Stimulated activated CD8-positive, alpha-beta memory T cell treated with anti-CD3 and anti-CD28 coated beads, Interleukin-2, amount 100 ng/mL, for 48 hours (primary cell): Measurements from ENCODE around the gene OR51E1.

Experiments used
- DNase-seq, 2 donors: peaks; one replicate each; pipeline ENCODE4 v3.0.0-alpha.2; 2020; ENCODE audit warnings: low read depth in 2 of 2

The OR51E1 gene

DNA sequence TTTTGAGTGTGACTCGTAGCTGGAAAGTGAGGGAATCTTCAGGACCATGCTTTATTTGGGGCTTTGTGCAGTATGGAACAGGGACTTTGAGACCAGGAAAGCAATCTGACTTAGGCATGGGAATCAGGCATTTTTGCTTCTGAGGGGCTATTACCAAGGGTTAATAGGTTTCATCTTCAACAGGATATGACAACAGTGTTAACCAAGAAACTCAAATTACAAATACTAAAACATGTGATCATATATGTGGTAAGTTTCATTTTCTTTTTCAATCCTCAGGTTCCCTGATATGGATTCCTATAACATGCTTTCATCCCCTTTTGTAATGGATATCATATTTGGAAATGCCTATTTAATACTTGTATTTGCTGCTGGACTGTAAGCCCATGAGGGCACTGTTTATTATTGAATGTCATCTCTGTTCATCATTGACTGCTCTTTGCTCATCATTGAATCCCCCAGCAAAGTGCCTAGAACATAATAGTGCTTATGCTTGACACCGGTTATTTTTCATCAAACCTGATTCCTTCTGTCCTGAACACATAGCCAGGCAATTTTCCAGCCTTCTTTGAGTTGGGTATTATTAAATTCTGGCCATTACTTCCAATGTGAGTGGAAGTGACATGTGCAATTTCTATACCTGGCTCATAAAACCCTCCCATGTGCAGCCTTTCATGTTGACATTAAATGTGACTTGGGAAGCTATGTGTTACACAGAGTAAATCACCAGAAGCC lies 11.0 kb downstream of the OR51E1 start:
- DNase-seq = no peak

DNA sequence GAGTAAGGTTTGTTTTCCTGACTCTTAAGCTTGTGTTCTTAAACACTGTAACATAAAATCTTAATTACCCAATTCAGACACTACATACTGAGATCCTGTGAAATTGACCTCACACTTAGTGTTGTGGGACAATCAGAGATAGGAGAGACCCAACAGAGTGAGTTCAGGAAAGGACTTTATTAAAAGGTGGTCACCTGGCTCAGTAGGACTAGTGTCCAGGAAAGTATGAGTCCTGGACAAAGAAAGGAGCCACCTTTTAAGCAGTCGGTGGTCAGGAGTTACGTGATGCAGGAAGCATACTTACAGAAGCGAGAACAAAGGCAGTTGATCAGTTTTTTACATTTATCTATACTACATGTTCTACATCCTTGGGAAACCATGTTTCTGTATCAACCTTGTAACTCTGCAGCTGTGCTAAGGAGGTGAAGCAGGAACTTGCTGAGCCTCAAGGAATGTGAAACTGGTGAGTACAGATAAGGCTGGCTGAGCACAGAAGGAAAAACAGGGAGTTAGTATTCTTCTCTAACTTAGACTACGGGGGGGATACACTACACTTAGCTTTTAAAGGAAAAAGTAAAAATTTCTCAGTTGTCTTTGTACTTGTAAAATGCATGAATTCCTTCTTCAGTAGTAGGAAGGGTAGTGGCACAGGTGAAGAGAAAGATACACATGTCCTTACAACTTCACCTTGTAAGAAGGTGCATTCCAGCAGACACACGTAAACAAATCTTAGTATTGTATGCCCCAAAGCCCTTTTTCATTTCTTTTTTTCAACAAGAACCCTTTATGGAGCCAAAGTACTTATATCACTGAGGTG lies 15.1 kb downstream of the OR51E1 start:
- DNase-seq = no peak

DNA sequence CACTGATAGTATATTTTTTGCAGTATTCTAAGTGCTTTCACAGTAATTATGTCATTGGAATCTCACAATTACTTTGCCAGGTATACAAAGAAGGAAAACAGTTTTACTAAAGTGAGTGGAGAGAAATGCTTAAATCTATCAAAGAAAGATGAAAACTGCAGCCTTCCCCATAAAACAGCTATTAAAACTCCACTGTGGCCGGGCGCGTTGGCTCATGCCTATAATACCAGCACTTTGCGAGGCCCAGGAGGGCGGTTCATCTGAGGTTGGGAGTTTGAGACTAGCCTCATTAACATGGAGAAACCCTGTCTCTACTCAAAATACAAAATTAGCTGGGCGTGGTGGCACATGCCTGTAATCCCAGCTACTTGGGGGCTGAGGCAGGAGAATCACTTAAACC lies 19.1 kb downstream of the OR51E1 start:
- no peak for DNase-seq

DNA sequence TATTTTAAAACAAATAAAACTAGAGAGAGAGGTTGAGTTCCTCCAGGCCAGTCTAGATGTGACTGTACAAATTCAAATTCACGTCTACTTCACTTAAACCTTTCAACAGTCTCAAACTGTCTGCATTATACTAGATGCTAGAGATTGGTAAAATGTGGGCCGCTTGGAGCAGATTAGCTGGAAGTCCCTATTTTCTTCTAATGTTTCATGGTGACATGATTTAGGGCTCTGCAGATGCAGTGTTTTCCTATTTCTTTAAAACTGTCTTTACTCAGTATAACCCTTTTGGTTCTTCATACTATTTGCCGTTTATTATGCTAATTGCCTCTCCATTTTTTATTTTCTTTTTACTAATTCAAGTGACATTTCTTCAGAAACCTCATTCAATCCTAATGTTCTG lies 20.4 kb downstream of the OR51E1 start:
- no peak for DNase-seq

DNA sequence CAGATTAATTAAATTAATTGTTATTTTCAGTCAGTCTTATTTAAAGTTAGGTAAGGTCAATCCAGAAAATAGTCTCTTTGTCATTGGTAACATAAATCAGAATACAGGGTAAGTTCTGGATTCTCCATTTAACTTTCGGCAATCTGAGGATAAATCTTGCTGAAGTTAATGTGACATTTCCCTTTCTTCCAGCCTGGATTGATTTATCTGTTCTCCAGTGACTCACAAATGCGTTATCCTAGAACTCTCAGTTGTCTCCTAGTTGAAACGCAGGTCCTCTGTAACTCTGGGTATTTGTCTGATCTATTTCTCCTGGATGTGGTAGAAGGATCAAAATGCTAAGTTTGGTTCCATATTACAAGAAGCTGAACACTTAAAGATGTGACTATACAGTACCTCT lies 21.0 kb downstream of the OR51E1 start:
- DNase-seq = no peak

DNA sequence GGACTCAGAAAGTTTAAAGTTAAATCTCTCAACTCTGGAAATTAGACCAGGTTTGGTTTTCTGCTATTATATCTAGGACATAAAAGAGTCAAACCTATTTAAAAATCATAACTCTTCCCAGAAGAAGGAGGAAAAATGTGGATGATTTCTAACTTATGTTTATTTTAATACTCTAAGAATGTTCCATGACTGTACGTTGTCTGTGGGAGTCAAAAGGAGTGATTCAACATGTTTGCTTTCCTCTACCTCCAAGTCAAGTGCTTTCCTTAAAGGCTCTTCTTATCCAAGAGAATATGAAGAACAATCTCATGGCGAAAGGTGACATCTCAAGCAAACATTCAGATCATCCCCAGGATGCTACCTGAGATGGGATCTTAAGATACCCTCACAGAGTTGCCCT lies 21.6 kb downstream of the OR51E1 start:
- no peak for DNase-seq

DNA sequence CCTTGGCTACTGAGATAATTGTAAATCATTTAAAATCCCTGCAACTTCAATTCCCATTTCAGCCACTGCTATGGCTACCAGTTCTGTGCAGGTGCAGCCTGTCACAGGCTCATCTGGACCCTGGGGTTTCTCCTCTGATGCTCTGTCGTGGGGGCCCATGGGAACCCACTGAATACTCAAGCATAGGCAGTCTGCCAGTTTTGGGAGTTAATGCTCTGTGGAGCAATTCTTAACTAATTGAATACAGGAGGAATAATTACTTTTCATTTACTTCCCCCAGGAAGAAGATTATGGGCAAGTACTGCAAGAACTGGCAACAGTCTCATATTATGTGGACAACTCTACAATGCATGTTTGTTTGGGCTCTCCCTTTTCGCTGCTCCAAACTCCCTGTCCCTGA lies 28.0 kb downstream of the OR51E1 start:
- DNase-seq = no peak

DNA sequence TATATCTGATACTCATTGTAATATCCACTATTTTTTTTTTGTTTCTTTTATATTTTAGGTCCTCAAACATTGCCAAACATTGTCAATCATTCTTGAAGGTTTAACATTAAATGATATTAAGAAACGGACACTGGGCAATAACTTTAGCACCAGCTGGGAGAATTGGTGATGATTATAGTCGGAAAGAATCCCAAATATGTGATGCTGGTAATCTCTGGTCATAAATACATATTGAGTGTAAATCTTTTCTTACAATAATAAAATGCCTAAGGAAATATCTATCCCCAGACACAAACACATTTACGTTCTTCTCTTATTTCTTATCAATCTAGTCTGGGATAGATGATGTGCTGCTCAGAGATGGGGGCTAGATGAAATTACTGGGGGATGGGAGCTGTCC lies 28.7 kb downstream of the OR51E1 start:
- DNase-seq = no peak

DNA sequence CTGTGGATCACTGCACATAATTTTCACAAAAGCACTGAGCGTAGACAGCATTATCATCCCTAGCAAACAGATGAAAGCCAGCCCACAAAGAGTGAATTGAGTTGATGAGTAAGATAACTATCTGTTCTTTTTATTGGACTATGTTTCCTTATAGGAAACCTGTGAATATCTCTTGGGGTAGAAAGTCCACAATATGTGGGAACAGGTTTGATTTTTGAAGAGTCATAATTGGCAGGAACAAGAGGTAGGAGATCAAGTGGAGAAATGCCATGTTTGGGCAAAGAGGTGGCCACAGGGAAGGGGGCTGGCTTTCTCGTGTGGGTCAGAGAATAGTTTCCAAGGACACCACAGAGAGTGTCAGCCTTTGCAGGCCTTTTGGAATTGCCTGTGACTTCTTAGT lies 30.0 kb downstream of the OR51E1 start:
- no peak for DNase-seq

DNA sequence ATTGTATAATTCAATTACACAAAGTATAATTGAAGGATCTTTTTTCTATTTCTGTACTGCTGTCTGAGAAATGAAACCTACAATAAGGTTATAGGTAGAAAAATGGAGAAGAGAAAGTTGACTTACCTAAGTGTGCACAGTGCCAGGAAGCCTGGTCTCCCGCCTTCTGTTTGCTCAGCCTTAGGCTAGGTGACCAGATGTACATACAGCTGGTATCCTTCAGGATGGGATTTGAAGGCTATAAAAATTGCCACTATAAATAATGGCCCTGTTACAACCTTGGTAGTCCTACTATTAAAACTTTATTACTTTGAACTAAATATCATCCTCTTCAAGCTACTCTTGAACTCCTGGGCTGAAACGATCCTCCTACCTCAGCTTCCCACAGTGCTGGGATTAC lies 34.2 kb downstream of the OR51E1 start:
- DNase-seq = no peak

DNA sequence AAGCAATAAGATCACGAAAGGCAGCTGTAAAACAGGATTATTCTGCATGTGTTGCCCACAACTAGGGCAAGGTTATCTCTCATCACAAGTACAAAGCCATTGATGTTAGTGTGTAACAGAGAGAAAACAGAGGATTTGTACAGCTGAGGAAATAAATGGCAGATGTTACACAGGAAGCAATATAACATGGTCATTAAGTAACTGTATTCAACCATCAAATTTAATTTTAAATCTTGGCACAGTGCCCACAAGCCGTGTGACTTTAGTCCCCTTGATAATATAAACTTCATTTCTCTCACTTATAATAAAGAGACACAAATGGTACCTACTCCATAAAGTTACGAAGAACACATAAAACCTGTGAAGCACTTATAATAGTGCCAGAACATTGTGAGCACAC lies 36.6 kb downstream of the OR51E1 start:
- no peak for DNase-seq

DNA sequence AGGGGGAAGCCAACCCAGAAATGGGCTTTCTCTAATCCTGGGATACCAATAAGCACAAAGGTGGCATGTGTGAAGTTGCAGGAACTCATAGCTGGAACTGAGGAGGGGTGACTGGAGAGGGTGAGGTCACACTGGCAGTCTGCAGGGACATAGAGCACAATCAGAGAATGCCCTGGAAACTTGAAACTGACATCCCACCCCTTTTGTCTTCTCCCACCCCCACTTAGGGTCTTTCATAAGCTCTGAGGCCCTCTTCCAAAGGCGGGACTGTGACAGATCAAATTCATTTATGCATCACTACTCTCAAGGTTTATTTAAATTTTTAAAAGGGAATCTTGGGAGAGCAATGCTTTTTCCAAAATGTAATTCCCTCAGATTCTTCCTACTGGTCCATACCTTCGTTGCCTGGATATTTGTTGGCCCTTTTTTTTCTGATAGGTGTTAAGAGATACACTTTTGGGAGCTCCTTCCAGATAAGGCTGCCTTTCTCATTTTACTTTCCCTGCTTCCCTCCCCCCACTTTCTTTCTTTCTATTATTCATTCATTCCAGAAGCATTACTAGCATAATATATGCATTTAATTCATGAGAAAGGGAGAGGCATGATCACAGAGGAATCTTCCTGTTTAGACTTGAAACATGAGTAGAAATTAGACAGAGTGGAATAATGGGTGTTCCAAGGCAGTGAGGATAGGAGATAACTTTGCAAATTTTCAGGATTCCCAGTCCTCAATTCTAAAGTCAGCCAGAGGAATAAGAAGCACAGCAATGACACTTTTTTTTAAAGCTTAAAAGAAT lies 39.0 kb downstream of the OR51E1 start:
- DNase-seq = no peak

DNA sequence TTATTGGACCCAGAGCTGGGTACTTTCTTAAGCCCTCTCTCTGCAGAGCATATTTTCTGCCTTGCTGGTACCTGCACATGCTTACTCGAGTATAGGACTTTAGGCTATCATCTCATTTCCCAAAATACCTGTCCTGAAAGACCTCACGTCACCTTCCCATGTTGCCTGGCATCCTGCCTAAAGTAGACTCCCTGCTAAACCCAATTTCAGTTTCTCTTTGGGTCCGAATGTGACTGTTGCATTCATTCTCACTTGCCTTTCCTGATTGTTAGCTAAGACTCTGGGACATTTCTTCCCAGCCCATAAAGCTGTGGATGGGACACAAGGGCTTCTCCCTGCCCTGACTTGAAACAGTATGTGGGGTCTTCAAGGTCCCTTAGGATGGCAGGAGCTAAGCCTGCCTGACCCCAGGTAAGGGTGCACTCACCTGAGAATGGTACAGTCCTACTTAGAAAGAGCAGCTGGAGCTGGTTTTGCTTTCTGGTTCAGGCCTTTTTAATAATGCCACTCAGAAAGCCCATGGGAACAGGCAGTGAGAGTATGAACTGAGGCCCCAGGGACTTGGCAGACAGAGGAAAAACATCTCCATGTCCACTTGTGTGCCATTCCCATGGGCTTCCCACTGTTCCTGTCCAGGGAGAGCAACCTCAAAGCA lies 41.0 kb downstream of the OR51E1 start:
- no peak for DNase-seq

DNA sequence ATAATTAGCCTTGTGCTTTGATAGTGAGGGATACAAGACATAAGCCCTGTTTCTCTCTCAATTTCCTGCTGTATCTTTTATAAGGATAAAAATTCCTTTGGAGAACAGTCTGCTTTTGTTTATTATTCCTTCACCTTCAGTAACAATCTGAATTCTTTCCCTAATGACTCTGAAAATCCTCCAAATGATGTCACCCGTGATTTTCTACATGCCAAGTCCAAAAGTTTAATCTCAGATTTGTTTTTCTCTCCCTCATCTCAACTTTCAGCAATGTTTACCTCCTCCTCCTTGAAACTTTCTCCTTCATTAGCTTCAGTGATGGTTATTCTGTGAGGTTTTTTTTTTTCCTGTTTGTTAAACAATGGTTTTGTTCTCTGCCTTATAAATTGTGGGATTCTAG lies 51.7 kb downstream of the OR51E1 start:
- no peak for DNase-seq

DNA sequence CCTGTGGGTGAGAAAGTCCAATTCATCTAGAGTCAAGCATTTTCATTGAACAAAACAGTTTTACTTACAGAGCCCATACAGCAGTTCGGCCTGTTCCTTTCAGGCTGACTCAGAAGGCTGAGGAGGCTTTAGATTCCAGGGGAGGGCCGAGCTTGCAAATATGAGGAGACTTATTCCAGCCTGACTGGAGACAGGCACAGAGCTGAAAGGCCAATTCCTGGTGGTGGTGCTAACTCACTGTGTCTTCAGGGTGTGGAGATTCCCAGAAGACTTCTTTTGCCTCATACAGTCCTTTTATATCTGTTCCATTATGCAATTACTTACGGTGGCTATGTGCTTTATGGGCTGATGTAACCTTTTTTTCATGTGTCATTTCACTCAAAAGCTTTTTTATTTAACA lies 53.8 kb downstream of the OR51E1 start, which contains the start of gene OR51E2:
TSS of gene OR51E2 (minus strand) at position 269 of the 400 bp plus-strand sequence. CDS start 15,142 bp downstream, outside the sequence.
- DNase-seq = no peak

DNA sequence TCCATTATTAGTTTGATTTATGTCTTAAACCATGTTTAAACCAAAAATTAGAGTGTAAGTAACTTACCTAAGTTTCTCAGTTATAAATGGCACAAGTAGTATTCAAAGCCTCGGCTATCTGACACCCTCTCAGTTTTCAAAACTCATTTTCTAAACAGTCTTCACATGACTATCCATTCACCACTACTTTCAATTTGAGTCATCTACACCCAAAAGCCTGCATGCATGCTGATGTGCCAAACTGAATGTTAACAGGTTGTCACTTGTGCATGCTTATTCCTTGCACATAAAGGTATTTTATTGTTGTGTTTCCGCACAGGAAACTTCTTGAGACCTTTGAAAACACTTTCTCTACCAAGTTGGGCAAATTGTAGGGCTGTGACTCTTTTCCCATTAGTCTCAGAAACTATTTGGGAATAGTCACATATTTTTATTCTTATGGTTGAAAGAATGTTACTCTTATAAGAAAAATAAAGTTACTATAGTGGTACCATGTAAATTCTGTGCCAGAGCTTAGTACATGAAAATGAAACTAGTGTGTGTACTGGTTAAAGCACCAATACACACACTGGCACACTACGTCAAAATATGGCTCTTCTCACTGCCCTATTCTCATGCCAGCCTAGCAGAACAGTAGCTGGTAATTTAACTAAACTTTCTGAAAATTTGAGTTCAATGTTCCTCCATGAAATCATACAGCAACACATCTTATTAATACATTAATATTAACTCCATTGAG lies 56.1 kb downstream of the OR51E1 start:
- DNase-seq = no peak

DNA sequence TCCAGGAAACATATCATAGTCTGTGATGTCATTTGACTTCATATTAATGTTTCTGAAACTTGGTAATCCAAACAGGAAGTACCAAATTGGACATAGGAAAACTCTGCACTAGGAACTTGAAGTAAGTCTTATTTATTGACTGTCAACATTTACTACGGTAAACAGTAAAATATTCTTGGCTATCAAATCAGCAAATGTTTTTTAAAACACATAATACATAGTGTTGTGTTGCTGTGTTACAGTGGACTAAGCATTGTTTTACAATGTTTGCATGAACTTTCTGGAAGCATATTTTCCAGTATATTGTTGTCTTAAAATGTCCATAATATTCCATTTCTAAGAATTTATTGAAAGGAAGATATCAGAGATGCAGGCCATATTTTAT lies 56.6 kb downstream of the OR51E1 start:
- DNase-seq = no peak

DNA sequence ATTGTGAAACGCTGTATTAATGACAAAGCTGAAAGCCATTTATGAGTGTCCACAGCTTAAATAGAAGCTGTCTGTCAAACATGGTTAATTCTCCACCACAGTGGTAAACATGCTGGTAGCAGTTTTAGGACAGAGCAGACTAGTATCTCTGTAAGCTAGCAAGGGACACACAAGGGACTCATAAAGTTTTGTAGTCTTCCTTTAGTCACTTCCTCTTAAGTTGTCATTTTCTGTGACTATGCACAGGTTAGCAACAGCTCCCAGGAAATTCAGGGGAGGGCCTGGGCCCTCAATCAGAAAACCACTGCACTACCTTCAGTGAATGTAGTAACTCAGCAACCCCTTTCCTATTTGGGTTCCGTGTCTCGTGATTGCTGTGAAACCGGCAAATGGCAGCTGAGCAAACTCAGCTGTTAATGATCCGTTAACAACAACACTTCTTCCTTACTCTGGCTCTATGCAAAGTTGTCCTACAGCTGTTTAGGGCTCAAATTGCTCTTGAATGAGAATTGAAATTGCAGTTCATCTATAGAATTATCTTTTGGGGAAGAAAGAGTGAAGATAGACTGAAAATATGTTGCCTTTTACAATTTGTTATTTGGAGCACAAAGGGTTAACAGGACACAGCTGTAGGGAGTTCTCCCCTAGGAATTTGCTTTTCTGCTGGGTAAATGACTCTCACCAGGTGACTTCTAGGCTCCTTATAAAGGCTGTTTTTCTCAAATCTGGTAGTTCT lies 60.4 kb downstream of the OR51E1 start, which contains the start of gene MMP26:
TSS of gene MMP26 (plus strand) at position 731 of the 736 bp plus-strand sequence.
- DNase-seq = no peak

DNA sequence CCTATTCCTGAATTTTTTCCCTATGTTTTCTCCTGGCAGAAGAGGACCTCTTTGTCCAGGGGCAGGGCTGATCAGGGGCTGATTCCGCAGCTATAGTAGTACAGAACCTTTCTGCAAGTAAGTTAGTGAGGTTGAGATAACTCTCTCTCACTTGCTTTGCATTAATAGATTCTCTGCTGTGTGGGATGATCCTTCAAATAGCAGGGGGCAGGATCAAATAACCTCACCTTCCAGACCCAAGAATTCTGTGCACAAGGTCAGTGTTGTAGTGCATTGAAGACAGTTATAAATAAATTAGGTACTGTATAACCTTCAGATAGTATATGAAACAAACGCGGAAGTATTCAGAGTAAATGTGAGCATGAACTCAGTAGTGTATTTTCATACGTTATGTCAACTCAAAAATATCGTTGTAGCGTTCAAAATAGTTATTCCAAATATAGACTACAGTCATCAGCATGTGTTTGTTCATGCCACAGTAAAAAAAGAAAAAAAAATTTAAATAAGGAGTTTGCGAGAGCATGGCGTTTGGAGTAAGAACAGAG lies 61.1 kb downstream of the OR51E1 start:
- no peak for DNase-seq
